C4-2B (cell line): ENCODE results near the gene RHO.

Source experiments
- H3K27ac ChIP-seq: fragments of 450-650 bp; 2 replicates; pipeline ENCODE4 v1.5.1; 2017
- ZFX ChIP-seq: fragments of 450-650 bp; IDR thresholded peaks from 2 replicates; pipeline ENCODE4 v1.6.1; 2017
- TF ChIP-seq, protein P1 (sequence below): fragments of 450-650 bp; conservative IDR thresholded peaks from 2 replicates; pipeline ENCODE4 v1.5.1; 2017; ENCODE audit warnings: mild to moderate bottlenecking

RHO gene

GRCh38 chr3:129522953-129523352 lies 5.5 kb upstream of the RHO start:
- H3K27ac ChIP-seq, result no peak overlapping the region
- TF ChIP-seq, protein P1, sequence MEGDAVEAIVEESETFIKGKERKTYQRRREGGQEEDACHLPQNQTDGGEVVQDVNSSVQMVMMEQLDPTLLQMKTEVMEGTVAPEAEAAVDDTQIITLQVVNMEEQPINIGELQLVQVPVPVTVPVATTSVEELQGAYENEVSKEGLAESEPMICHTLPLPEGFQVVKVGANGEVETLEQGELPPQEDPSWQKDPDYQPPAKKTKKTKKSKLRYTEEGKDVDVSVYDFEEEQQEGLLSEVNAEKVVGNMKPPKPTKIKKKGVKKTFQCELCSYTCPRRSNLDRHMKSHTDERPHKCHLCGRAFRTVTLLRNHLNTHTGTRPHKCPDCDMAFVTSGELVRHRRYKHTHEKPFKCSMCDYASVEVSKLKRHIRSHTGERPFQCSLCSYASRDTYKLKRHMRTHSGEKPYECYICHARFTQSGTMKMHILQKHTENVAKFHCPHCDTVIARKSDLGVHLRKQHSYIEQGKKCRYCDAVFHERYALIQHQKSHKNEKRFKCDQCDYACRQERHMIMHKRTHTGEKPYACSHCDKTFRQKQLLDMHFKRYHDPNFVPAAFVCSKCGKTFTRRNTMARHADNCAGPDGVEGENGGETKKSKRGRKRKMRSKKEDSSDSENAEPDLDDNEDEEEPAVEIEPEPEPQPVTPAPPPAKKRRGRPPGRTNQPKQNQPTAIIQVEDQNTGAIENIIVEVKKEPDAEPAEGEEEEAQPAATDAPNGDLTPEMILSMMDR, result no peak
- TF ChIP-seq ZFX, result no peak

DNA sequence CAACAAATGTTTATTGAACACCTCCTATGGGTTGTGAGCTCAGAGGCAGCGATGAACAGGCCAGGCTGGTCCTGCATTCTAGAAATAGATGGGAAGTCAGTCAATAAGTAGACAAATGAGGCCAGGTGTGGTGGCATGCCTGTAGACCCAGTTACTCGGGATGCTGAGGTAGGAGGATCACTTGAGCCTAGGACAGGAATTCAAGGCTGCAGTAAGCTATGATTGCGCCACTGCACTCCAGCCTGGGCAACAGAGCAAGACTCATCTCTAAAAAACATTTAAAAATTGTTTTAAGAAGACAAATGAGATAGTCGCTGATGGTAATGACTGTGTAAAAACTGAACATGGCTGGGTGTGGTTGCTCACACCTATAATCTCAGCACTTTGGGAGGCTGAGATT lies 4.4 kb upstream of the RHO start:
- no peak overlapping the region for H3K27ac ChIP-seq
- TF ChIP-seq ZFX, result no peak
- TF ChIP-seq, protein P1, result no peak

- no peak overlapping the region for H3K27ac ChIP-seq
Observed at GRCh38 chr3:129525341-129525968, 3.0 kb upstream of the RHO start.

DNA sequence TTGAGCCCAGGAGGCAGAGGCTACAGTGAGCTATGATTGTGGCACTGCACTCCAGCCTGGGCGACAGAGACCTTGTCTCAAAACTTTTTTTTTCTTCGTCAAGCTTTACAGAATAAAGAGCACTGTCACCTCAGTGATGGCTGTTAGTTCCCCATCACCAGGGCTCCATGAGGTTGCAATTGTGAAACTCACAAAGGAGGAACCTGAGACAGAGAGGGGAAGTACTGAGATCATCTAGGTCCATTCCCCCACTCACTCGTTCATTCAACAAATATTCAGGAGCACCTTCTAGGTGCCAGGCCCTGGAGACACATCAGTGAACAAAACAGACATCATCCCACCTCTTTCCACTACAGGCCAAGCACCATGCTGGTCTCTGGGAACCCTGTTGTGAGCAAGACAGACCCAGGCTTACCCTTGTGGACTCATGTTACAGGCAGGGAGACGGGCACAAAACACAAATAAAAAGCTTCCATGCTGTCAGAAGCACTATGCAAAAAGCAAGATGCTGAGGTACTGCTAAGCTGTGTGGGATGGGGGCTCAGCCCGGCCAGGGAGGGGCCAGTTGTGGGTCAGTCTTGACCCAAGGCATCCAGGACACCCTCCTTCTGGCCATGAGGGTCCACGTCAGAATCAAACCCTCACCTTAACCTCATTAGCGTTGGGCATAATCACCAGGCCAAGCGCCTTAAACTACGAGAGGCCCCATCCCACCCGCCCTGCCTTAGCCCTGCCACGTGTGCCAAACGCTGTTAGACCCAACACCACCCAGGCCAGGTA lies 2.1 kb upstream of the RHO start:
- TF ChIP-seq, protein P1, result no peak
- TF ChIP-seq ZFX, result no peak
- H3K27ac ChIP-seq, result no peak overlapping the region

More at GRCh38 chr3:129525341-129525968, 3.0 kb upstream of the RHO start:
- no peak for TF ChIP-seq ZFX
- TF ChIP-seq, protein P1, result no peak

- TF ChIP-seq ZFX, result no peak
- TF ChIP-seq, protein P1, result no peak
- no peak overlapping the region for H3K27ac ChIP-seq
Observed at GRCh38 chr3:129527262-129527661, 1.2 kb upstream of the RHO start.

- no peak overlapping the region for H3K27ac ChIP-seq
- TF ChIP-seq, protein P1, result no peak
- no peak for TF ChIP-seq ZFX
Observed at GRCh38 chr3:129529436-129530210, 1.2 kb downstream of the RHO start.

GRCh38 chr3:129530251-129530791 lies 1.9 kb downstream of the RHO start:
- no peak overlapping the region for H3K27ac ChIP-seq
- TF ChIP-seq, protein P1, result no peak
- TF ChIP-seq ZFX, result no peak
